Measurements from ENCODE around the gene C11orf91.
"Not testable (repeated sequence)": the region's sequence is repeated elsewhere in the genome, so short reads cannot be mapped to it uniquely, and the experiment has no call there.

The C11orf91 gene

DNA sequence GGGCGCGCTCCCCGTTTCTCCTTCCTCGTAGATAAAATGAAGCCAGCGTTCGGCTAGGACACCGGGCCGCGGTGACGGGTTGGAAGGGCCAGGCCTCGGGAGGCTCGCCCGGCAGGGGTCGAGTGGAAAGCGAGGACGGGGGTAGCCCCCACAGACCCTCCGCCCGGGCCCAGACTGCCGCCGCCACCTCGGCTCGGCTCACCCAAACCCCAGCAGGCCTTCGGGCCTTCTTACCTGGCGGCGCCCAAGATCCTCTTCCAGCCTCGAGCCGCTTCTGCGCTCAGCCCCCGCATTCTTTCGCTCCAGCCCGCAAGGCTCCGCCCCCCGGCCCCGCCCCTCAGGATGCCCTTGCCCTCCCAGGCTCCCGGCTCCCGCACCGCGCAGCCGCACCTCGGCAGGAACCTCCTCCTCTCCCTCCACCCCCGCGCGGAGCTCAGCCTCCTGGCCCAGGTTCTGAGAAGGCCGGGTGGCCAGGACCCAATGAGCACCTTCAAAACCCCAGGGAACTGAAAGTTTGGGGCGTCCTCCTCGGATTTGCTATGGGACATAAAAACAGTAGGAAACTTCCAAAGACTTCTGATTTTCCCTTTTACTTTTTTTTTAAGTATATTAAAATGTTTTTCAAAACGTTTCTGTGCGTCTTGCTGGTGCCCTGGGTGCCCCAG, 35.7 kb upstream of the C11orf91 start, which contains the start of gene CD59:
Gene CD59, minus strand, starts transcription at position 276 of the 665 bp plus-strand sequence. CDS start 13,978 bp downstream, outside the sequence.
- no peak for TF ChIP-seq CTCF (IDR thresholded peaks at IDR 0.05; ENCODE audit: low read depth, low read length, missing control alignments)
- no peak for DNase-seq (ENCODE audit: extremely low read depth, low read depth)
- H3K4me3 ChIP-seq (replicated peaks; ENCODE audit: low read depth, low read length) = peak within 1 kb of the TSS; percentile 87

DNA sequence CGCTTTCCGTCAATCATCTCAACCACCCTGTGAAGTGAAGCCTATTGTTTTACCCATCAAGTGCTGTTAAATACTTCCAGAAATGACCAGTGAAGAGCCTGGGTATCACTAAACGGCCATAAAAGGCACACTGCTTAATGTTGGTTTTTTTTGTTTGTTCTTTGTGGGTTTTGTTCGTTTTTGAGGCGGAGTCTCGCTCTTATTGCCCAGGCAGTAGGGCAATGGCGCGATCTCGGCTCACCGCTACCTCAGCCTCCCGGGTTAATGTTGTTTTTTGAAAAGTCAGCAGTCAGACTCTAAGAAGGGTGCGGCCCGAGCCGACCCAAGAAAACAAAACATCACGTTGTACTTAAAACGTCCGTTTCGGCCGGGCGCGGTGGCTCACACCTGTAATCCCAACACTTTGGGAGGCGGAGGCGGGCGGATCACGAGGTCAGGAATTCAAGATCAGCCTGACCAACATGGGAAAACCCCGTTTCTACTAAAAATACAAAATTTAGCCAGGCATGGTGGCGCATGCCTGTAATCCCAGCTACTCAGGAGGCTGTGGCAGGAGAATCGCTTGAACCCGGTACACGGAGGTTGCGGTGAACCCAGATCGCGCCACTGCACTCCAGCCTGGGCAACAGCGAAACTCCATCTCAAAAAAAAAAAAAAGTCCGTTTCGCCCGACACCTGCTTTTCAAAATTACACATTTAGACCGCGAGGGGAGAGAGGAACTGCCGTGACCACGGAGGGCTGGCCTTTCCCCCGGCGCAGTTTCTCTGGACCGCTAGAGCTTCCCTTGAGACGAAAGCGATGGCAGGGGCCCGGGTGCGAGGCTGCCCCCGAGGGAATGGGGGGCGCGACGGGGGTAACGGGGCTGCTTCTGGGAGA, 34.9 kb upstream of the C11orf91 start:
- TF ChIP-seq CTCF (IDR thresholded peaks at IDR 0.05; ENCODE audit: low read depth, low read length, missing control alignments) = no peak
- H3K4me3 ChIP-seq (replicated peaks; ENCODE audit: low read depth, low read length) = peak overlapping the region; percentile 87
- DNase-seq (ENCODE audit: extremely low read depth, low read depth) = no peak

GRCh38 chr11:33734441-33735270, 34.0 kb upstream of the C11orf91 start:
- no peak for DNase-seq (ENCODE audit: extremely low read depth, low read depth)
- TF ChIP-seq CTCF (IDR thresholded peaks at IDR 0.05; ENCODE audit: low read depth, low read length, missing control alignments) = no peak

DNA sequence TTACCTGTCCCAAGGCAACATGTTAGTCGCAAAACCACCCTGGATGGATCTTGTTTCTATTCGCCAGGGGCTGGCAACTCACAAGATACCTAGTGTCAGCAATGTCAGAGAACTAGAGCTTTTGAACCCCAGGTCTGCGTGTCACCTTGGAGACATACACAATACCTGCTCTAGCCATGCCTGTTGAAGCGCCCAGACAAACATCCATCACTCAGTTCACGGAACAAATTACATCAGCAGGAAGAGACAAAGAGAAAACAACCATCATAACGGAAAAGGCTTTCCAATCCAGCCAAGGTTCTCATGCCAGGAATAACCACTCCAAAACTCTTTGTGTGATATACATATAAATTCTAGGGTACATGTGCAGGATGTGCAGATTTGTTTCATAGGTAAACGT, 33.4 kb upstream of the C11orf91 start:
- no peak for TF ChIP-seq CTCF (IDR thresholded peaks at IDR 0.05; ENCODE audit: low read depth, low read length, missing control alignments)
- no peak for DNase-seq (ENCODE audit: extremely low read depth, low read depth)
- peak overlapping the region; percentile 87 for H3K4me3 ChIP-seq (replicated peaks; ENCODE audit: low read depth, low read length)

More at GRCh38 chr11:33734441-33735270, 34.0 kb upstream of the C11orf91 start:
- H3K4me3 ChIP-seq (replicated peaks; ENCODE audit: low read depth, low read length) = peak overlapping the region; percentile 87

DNA sequence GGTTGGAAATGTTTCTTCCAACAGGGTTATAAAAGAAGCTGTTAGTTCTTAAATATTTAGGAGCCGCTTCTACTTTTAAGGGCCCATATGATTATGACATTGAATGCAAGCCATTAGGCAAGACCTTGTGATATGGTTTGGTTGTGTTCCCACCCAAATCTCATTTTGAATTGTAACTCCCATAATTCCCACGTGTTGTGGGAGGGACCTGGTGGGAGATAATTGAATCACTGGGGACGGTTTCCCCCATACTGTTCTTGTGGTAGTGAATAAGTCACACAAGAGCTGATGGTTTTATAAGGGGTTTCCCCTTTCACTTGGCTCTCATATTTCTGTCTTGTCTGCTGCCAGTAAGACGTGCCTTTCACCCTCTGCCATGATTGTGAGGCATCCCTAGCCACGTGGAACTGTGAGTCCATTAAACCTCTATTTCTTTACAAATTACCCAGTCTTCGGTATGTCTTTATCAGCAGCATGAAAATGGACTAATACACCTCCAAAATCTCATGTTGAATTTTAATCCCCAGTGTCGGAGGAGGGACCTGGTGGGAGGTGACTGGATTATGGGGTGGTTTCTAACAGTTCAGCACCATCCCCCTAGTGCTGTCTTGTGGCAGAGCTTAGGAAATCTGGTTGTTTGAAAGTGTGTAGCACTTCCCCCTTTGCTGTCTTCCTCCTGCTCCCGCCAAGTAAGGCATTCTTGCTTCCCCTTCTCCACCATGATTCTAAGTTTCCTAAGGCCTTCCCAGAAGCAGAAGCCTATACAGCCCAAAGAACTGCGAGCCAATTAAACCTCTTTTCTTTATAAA, 31.3 kb upstream of the C11orf91 start:
- TF ChIP-seq CTCF (IDR thresholded peaks at IDR 0.05; ENCODE audit: low read depth, low read length, missing control alignments) = no peak
- no peak overlapping the region for H3K4me3 ChIP-seq (replicated peaks; ENCODE audit: low read depth, low read length)
- no peak for DNase-seq (ENCODE audit: extremely low read depth, low read depth)

DNA sequence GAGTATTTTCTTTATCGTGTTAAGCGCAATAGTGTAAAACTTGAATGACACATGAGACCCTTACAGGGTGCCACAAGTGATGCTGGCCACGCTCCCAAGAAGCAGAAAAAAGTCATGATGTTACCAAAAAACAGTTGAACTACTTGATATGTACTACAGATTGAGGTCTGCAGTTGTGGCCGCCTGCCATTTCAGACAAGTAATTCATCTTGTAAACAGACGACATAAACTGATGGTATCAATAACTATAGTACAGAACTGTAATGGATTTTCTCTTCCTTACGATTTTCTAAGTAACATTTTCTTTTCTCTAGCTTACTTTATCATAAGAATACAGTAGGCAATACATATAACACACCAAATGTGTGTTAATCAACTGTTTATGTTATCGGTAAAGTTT, 30.1 kb upstream of the C11orf91 start:
- no peak overlapping the region for H3K4me3 ChIP-seq (replicated peaks; ENCODE audit: low read depth, low read length)
- no peak for DNase-seq (ENCODE audit: extremely low read depth, low read depth)
- no peak for TF ChIP-seq CTCF (IDR thresholded peaks at IDR 0.05; ENCODE audit: low read depth, low read length, missing control alignments)

- not testable (repeated sequence) for H3K4me3 ChIP-seq (replicated peaks; ENCODE audit: low read depth, low read length); DNase-seq (ENCODE audit: extremely low read depth, low read depth)
These were observed 28.5 kb upstream of the C11orf91 start for GRCh38 chr11:33729072-33729664.

- H3K4me3 ChIP-seq (replicated peaks; ENCODE audit: low read depth, low read length); DNase-seq (ENCODE audit: extremely low read depth, low read depth): not testable (repeated sequence)
These were observed 26.9 kb upstream of the C11orf91 start for GRCh38 chr11:33727539-33727938.
